ENCODE measurements around the gene ATP2C1. TPM values are rescaled to one million over a fixed set of nuclear protein-coding genes. Genes with fewer than 3 reads are reported as not detected.
A peak's percentile ranks its signal among the peaks of the same experiment; 100 is the strongest.
"Not testable (repeated sequence)": the region's sequence is repeated elsewhere in the genome, so short reads cannot be mapped to it uniquely, and the experiment has no call there.

ATP2C1 gene
- total and polyA plus RNA-seq, 2 donors (not counting 1 experiment from before 2014, with no cell fraction given) = 23.9 to 59.2 TPM

DNA sequence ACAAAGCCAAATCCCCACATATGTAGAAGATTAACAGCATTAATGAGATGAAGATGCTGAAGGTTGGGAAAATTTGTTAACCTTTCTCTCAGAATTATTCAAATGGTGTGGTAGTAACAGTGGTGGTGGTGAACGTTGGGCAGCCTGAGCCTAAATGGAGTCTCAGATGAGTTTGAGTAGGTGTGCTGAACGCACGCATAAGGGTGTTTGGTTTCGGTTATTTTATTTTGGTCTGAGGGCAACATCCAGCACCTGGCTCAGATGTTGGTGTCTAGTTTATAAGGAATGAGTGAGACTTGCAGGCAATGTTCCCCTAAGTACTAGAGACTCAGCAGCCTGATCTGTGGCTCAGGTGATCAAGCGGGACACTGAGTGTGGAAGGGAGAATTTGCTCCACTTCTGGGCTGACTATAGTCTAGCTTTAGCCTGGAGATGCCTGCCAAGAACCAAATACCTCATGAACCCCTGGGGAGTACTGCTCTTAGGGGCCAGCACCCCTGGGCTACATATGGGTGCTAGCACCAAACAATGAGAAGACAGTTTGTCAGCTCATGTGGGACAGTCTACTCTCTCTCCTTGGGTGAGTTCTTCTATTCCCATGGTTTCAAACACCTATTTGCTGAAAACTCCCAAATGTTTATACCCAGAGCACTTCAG is 39.5 kb upstream of the ATP2C1 start:
- H3K36me3 ChIP-seq (replicated peaks in 1 of 2; ENCODE audit: control extremely low read depth in 1 of 2, control insufficient read depth in 1 of 2, extremely low read depth in 1 of 2, insufficient read depth in 2 of 2, low read length in 1 of 2) = no peaks in the 10 kb centered on the region
- Mint-ChIP-seq H3K4me3 (no peak overlapping the region), H3K9me3 (ENCODE audit: insufficient read depth) (no peaks in the 10 kb centered on the region), H3K27ac (no peak overlapping the region), H3K4me1 (peaks cover 14% of the 10 kb centered on the region), H3K27me3 (peaks cover 12% of the 10 kb centered on the region)
- no peak overlapping the region for H3K4me3 ChIP-seq (ENCODE audit: control extremely low read depth in 1 of 5, extremely low read depth in 1 of 5, insufficient read depth in 1 of 5, low read depth in 2 of 5, low read length in 4 of 5)
- no peak overlapping the region for H3K4me2 ChIP-seq (replicated peaks; ENCODE audit: low read depth, low read length, poor library complexity, severe bottlenecking)
- POLR2A ChIA-PET = no interaction called here
- no peak for DNase-seq
- H3K27me3 ChIP-seq (replicated peaks in 1 of 4; ENCODE audit: control extremely low read depth in 1 of 4, control insufficient read depth in 3 of 4, insufficient read depth in 4 of 4, low read length in 3 of 4) = peaks cover 0 to 5% (median 4%) of the 10 kb centered on the region in 4 experiments
- no peaks in the 10 kb centered on the region for H3K79me2 ChIP-seq (ENCODE audit: control insufficient read depth, insufficient read depth, low read length)
- CTCF ChIA-PET = no interaction called here
- H3K9me3 ChIP-seq (ENCODE audit: control extremely low read depth in 1 of 3, control insufficient read depth in 2 of 3, insufficient read depth in 1 of 3, low read length in 2 of 3) = no peaks in the 10 kb centered on the region
- no peak overlapping the region for H3K9ac ChIP-seq (ENCODE audit: low read length)
- H3K27ac ChIP-seq (ENCODE audit: low read length in 2 of 2) = no peak overlapping the region
- TF ChIP-seq, protein P1, sequence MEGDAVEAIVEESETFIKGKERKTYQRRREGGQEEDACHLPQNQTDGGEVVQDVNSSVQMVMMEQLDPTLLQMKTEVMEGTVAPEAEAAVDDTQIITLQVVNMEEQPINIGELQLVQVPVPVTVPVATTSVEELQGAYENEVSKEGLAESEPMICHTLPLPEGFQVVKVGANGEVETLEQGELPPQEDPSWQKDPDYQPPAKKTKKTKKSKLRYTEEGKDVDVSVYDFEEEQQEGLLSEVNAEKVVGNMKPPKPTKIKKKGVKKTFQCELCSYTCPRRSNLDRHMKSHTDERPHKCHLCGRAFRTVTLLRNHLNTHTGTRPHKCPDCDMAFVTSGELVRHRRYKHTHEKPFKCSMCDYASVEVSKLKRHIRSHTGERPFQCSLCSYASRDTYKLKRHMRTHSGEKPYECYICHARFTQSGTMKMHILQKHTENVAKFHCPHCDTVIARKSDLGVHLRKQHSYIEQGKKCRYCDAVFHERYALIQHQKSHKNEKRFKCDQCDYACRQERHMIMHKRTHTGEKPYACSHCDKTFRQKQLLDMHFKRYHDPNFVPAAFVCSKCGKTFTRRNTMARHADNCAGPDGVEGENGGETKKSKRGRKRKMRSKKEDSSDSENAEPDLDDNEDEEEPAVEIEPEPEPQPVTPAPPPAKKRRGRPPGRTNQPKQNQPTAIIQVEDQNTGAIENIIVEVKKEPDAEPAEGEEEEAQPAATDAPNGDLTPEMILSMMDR (IDR thresholded peaks at IDR 0.05) = no peak
- TF ChIP-seq EZH2 (IDR thresholded peaks at IDR 0.05; ENCODE audit: borderline replicate concordance, insufficient read depth, low read depth, low read length, poor library complexity, severe bottlenecking) = no peak
- no peak overlapping the region for H2AFZ ChIP-seq (ENCODE audit: insufficient read depth, low read depth, low read length, poor library complexity, severe bottlenecking)
- peaks cover 8 to 9% of the 10 kb centered on the region in 2 donors for H3K4me1 ChIP-seq (ENCODE audit: control insufficient read depth in 2 of 2, insufficient read depth in 2 of 2, low read length in 2 of 2)
- 61% methylated on average over 5 of the region's 5 CpGs for WGBS (ENCODE audit: insufficient coverage)
- no peak for ATAC-seq (ENCODE audit: low read depth)
- intact Hi-C loops (cut with micrococcal nuclease) = no loop called here
- no peaks in the 10 kb centered on the region for H4K20me1 ChIP-seq (ENCODE audit: control insufficient read depth, insufficient read depth, low read length, poor library complexity, severe bottlenecking)

DNA sequence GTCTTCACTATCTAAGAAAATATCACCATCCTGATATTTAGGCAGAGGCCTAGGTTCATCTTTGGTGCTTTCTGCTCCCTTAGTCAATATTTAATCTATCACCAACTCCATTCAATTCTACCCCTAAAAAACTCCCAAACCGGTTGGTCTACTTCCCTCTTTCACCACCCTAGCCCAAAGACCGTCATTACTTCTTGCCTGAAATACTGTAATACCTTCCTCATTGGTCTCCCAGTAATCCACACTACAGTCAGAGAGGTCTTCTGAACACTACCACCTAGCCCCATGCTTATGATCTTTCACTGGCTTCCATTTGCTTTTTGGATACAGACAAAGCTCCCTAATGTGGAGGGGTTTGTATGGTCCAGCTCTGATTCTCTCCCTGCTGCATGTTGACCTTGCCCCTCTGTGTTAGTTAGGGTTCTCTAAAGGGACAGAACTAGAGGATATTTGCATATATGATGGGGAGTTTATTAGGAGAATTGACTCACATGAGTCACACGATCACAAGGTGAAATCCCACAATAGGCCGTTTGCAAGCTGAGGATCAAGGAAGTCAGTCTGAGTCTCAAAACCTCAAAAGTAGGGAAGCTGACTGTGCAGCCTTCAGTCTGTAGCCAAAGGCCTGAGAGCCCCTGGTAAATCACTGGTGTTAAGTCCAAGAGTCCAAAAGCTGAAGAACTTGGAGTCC is 36.4 kb upstream of the ATP2C1 start:
- no peak overlapping the region for H3K27ac ChIP-seq (ENCODE audit: low read length in 2 of 2)
- no peaks in the 10 kb centered on the region for H3K79me2 ChIP-seq (ENCODE audit: control insufficient read depth, insufficient read depth, low read length)
- H3K4me3 ChIP-seq (ENCODE audit: control extremely low read depth in 1 of 5, extremely low read depth in 1 of 5, insufficient read depth in 1 of 5, low read depth in 2 of 5, low read length in 4 of 5) = no peak overlapping the region
- no peak overlapping the region for H3K27ac Mint-ChIP-seq
- no peaks in the 10 kb centered on the region for H3K9me3 Mint-ChIP-seq (ENCODE audit: insufficient read depth)
- ATAC-seq (ENCODE audit: low read depth) (no peak), DNase-seq (no peak)
- 15% methylated on average over 4 of the region's 4 CpGs for WGBS (ENCODE audit: insufficient coverage)
- H3K27me3 ChIP-seq (replicated peaks in 1 of 4; ENCODE audit: control extremely low read depth in 1 of 4, control insufficient read depth in 3 of 4, insufficient read depth in 4 of 4, low read length in 3 of 4) = peaks cover 0 to 5% (median 4%) of the 10 kb centered on the region in 4 experiments
- CTCF ChIA-PET = no interaction called here
- intact Hi-C loops (cut with micrococcal nuclease) = no loop called here
- no peak for TF ChIP-seq EZH2 (IDR thresholded peaks at IDR 0.05; ENCODE audit: borderline replicate concordance, insufficient read depth, low read depth, low read length, poor library complexity, severe bottlenecking)
- TF ChIP-seq, protein P1 (IDR thresholded peaks at IDR 0.05) = no peak
- H4K20me1 ChIP-seq (ENCODE audit: control insufficient read depth, insufficient read depth, low read length, poor library complexity, severe bottlenecking) = no peaks in the 10 kb centered on the region
- no peak overlapping the region for H3K4me3 Mint-ChIP-seq
- POLR2A ChIA-PET = no interaction called here
- no peaks in the 10 kb centered on the region for H3K36me3 ChIP-seq (replicated peaks in 1 of 2; ENCODE audit: control extremely low read depth in 1 of 2, control insufficient read depth in 1 of 2, extremely low read depth in 1 of 2, insufficient read depth in 2 of 2, low read length in 1 of 2)
- peaks cover 17% of the 10 kb centered on the region for H3K27me3 Mint-ChIP-seq
- H3K4me1 Mint-ChIP-seq = no peaks in the 10 kb centered on the region
- H3K4me1 ChIP-seq (ENCODE audit: control insufficient read depth in 2 of 2, insufficient read depth in 2 of 2, low read length in 2 of 2) = no peaks in the 10 kb centered on the region
- no peak overlapping the region for H3K9ac ChIP-seq (ENCODE audit: low read length)
- no peak overlapping the region for H3K4me2 ChIP-seq (replicated peaks; ENCODE audit: low read depth, low read length, poor library complexity, severe bottlenecking)
- H2AFZ ChIP-seq (ENCODE audit: insufficient read depth, low read depth, low read length, poor library complexity, severe bottlenecking) = peak overlapping the region; percentile 17
- H3K9me3 ChIP-seq (ENCODE audit: control extremely low read depth in 1 of 3, control insufficient read depth in 2 of 3, insufficient read depth in 1 of 3, low read length in 2 of 3) = no peaks in the 10 kb centered on the region

DNA sequence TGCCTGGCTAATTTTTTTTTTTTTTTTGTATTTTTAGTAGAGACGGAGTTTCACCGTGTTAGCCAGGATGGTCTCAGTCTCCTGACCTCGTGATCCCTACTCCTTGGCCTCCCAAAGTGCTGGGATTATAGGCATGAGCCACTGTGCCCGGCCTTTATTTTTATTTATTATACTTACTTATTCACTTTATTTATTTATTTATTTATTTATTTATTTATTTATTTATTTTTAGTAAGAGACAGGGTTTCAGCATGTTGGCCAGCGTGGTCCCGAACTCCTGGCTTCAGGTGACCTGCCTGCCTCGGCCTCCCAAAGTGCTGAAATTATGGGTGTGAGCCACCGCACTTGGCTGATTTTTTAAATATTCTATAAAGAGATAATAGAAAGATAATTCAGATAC is 31.8 kb upstream of the ATP2C1 start:
- H3K4me1 ChIP-seq (ENCODE audit: control insufficient read depth in 2 of 2, insufficient read depth in 2 of 2, low read length in 2 of 2); H3K9me3 ChIP-seq (ENCODE audit: control extremely low read depth in 1 of 3, control insufficient read depth in 2 of 3, insufficient read depth in 1 of 3, low read length in 2 of 3); H3K4me3 ChIP-seq (ENCODE audit: control extremely low read depth in 1 of 5, extremely low read depth in 1 of 5, insufficient read depth in 1 of 5, low read depth in 2 of 5, low read length in 4 of 5); H3K27me3 ChIP-seq (replicated peaks in 1 of 4; ENCODE audit: control extremely low read depth in 1 of 4, control insufficient read depth in 3 of 4, insufficient read depth in 4 of 4, low read length in 3 of 4); H3K27ac Mint-ChIP-seq; H3K4me1 Mint-ChIP-seq; POLR2A ChIA-PET; H2AFZ ChIP-seq (ENCODE audit: insufficient read depth, low read depth, low read length, poor library complexity, severe bottlenecking); H4K20me1 ChIP-seq (ENCODE audit: control insufficient read depth, insufficient read depth, low read length, poor library complexity, severe bottlenecking); H3K9ac ChIP-seq (ENCODE audit: low read length); H3K4me3 Mint-ChIP-seq; ATAC-seq (ENCODE audit: low read depth); CTCF ChIA-PET; H3K36me3 ChIP-seq (replicated peaks in 1 of 2; ENCODE audit: control extremely low read depth in 1 of 2, control insufficient read depth in 1 of 2, extremely low read depth in 1 of 2, insufficient read depth in 2 of 2, low read length in 1 of 2); H3K79me2 ChIP-seq (ENCODE audit: control insufficient read depth, insufficient read depth, low read length); H3K4me2 ChIP-seq (replicated peaks; ENCODE audit: low read depth, low read length, poor library complexity, severe bottlenecking); H3K9me3 Mint-ChIP-seq (ENCODE audit: insufficient read depth); intact Hi-C loops (cut with micrococcal nuclease); H3K27ac ChIP-seq (ENCODE audit: low read length in 2 of 2); DNase-seq: not testable (repeated sequence)
- peaks cover 18% of the 10 kb centered on the region for H3K27me3 Mint-ChIP-seq
- no CpG with 5 or more reads among the region's 8 CpGs for WGBS (ENCODE audit: insufficient coverage)

All from B cell (primary cell).